NCI-H1105 treated with DMSO at 0.1 percent for 48 hours (cell line): ENCODE results near the gene IQSEC1.

Experiments
- DNase-seq: peaks from one replicate; lab custom pipeline; 2025; lab: John Stamatoyannopoulos, UW

The IQSEC1 gene

DNA sequence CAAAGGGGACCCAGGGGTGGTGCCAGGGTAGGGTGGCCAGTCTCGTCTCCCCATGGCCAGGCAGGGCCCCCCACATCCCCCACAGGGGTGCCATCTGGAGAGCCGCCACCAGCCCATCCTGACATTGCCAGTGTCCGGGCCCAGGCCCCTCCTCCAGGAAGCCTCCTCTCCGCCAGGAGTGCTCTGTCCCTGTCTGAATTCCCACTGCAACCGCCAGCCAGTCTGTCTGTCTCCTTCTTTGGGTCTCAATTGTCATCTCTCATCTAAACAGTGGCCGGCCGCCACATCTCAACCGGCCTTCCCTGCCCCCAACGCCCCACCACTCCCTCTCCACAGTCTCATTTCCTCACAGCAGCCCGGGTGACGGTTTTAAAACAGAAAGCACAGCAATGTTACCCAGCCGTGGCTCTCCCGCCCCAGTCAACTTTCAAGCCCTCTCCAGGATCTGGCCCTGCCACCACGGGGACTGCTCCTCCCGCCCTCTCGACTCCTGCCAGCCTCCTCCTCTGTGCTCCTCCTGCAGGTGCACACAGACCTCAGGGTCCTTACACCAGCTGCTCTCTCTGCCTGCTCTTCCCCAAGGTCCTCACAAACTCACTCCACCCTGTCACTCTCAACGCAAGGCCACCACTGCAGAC, 57.0 kb downstream of the IQSEC1 start:
- DNase-seq, result no peak

DNA sequence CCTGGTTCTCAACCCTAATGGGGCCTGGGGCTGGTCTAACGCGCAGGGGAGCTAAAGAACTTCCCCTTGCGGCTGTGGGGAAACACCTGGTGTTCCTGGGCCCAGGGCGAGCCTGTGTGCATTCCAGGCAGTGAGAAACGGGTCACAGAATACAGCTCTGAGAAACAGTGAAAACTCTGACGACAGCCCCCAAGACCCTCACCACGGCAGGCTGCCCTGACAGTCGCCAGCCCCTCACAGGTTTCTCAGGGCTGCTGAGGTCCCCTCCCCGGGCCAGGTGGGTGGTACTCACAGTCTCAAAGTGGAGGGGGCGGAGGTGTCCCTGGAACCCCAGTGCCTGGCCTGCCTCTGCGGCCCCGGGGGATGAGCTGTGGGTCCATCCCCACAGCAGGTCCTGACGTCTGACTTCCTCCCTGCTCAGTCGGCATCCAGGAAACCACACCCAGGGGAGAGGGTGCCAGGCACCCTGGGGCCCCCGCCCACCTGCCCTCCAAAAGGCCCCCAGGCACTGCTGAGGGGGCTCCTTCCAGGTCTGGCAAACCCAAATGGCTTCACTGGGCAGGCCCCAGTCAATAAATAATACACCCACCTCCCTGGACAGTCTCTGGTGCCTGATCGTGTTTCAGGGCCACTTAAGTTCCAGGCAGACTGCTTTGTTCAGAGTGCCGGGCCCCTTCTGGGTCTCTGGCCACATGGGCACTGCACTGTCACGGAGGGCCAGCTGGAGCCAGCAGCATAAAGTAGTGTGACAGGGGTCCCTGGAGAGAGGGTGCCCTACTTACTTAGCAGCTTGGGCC, 57.7 kb downstream of the IQSEC1 start:
- no peak for DNase-seq

DNA sequence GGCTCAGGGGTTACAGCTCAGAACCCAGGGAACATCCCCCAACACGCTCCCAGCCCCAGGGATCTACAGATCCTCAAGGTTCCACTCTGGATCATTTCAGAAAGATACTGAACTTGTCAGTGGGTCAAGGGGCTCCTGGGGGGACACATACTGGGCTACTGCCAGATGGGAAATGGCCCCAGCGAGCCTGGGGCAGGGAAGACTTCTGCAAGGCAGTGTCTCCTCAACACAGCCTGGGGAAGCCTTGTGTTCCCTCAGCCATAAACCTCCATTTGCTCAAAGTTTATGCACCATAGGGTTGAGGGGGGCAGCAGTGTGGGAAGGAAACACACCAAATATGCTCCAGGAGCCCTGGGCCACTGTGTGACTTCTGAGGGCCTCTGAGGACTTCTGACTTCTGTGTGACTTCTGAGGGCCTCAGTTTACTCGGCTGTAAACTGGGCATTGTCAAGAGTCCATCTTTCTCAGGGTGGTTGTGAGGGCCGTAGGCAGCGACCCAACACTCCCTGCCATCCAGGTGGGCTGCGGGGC, 58.4 kb downstream of the IQSEC1 start:
- DNase-seq, result no peak

DNA sequence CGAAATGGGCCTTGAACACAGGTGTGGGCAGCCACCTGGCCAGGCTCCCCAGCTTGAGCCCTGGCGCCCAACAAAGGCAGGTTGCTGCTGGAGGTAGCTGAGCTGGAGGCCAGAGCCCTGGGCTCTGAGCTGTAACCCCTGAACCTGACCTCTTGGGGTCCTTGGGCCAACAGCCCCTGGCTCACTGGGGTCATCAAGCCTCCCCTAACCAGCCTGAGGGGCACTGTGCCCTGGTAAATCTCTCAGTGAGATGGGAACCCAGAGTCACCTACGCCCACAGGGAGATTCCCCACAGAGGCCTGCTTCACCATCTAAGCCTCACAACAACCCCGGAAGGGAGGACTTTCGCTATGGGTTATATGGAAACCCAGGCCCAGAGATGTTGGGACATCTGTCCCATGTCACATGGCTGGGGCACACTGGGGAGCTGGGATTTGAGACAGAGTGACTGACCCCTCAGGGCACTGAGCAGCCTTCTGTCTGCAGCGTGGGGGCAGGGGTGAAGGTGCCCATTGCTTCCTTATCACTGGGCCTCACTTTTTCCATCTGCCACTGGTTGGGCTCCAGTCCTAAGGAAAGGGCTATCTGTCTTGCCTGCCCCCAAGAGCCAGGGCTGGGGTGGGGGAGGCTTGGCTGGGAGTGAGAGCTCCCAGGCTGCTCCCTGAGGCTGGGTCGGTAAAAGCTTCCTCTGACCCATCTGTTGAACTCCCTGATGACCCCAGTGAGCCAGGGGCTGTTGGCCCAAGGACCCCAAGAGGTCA, 59.1 kb downstream of the IQSEC1 start:
- no peak for DNase-seq

DNA sequence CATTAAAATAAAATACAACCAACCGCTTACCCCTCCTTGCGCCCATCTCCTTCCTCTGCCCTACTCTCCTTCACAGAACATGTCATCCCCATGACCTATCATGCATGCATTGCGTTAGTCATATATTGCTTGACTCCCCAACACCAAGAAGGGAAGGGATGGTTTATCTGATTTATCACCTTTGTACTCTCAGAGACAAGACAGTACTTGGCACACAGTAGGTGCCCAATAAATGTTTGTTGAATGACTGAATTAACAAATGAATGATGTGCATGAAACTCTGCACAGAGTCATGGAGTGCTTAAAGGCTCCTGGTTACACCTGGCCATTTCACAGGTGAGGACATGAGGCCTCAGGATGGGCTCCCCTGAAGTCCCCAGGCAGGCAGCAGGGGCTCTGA, 59.7 kb downstream of the IQSEC1 start:
- no peak for DNase-seq

DNA sequence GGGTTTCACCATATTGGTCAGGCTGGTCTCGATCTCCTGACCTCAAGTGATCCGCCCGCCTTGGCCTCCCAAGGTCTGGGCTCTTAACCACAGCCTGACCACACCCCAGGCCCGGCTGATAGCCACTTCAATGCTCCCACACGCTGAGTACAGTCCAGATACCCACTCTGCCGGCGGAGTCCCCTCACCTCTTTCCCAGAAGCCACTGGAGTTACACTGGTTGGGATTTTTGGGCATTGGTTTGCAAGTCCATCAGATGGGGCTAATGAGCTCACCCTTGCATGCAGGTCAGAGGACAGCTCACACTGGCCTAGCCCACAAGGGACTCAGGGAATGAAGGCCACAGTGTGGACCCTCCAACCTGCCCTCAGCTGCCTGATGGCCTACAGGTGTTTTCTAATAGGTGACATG, 60.1 kb downstream of the IQSEC1 start:
- no peak for DNase-seq

DNA sequence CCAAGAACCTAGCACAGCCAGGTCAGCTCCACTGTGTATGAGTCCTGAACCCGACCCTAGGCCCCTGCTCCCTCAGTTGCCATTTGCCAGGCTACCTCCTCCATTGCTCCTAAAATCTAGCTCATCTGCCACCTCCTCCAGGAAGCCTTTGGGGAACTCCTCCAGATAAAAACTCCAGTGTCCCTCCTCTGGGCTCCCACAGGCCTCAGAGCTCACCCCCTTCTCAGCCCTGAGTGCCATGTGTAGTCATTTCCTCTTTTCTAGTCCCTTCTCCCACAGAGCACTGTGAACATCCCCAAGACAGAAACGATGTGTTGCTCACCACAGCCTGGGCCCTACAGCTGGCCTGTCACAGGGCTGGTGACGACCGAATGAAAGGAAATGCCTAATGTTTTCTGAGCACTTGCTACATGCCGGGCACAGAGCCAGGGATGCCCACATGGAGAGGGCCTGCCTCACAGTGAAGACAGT, 61.0 kb downstream of the IQSEC1 start:
- no peak for DNase-seq

DNA sequence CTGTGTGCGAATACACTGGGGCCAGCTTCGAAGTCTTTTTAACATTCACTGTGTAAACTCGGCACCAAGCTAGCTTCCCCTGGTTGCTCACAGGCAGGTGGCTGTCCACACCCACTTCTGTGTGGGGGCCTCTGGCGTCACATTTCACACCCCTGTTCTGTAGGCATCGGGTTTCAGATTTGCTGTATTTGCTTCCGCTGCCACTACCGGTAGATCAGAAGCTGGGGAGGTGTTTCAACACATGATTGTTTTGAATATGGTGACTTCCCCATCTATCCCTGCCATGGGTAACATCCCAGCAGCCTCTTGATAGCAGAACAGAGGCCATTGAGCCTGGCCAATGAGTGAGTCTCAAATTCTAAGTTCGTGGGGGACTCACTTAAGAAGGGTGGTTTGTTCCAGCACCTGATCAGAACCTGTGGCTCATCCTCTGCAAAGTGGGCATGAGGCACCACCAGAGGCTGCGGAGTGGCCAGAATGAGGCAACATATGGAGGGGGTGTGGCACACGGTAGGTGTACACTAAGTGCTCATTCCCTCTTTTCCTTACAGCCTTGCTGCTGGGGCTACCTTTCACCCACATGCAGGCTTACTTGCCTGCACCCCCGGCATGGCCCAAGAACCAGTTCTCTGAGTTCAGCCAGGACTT, 61.5 kb downstream of the IQSEC1 start:
- DNase-seq, result peak; percentile 1

DNA sequence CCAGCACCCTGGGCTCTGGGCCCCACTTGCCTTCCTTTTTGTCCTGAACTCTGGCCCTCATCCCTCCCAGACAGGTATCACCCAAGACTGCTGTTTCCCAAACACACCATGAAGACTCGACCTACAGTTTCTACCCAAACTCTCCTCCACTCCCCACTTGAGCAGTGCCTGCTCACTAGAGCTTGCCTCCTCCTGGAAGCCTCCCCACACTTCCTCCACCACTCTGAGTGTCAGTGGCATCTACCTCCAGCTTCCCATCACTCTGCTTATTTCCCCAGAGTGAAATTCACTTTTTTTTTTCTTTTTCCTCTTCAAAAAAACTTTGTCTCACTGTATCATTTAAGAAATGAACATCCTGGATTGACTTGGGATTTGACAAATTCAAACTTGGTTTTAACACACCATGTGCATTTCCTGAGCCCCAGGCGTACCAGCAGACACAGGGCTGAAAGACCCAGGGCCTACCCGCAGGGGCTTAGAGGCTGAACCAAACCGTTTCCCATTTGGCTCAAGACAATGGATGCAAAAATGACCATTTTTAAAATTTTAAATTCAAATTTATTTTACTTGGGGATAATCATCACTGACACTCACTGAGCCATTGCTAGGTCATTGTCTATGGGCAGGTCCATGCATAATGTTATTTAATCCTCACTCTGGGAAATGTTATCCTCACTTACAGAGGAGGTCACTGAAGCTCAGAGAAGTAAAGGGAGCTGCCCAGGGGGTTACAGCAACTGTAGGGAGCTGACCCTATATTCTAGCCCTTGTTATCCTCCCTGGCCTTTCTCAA, 62.3 kb downstream of the IQSEC1 start:
- no peak for DNase-seq

DNA sequence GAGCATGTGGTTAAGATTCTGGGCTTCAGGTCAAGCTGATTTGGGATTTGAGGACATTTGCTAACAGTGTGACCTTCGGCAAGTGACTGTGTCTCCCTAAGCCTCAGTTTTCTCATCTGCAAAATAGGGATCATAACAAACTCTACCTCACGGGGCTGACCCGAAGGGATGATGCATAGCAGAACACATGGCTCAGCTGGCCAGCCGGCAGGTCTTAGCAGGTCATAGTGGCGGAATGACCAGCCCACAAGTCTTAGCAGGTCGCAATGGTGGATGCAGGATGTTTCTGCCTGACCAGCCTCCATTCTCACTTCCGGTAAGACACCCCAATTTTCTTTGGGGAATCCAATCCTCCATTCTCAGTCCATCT, 63.3 kb downstream of the IQSEC1 start:
- DNase-seq, result no peak

DNA sequence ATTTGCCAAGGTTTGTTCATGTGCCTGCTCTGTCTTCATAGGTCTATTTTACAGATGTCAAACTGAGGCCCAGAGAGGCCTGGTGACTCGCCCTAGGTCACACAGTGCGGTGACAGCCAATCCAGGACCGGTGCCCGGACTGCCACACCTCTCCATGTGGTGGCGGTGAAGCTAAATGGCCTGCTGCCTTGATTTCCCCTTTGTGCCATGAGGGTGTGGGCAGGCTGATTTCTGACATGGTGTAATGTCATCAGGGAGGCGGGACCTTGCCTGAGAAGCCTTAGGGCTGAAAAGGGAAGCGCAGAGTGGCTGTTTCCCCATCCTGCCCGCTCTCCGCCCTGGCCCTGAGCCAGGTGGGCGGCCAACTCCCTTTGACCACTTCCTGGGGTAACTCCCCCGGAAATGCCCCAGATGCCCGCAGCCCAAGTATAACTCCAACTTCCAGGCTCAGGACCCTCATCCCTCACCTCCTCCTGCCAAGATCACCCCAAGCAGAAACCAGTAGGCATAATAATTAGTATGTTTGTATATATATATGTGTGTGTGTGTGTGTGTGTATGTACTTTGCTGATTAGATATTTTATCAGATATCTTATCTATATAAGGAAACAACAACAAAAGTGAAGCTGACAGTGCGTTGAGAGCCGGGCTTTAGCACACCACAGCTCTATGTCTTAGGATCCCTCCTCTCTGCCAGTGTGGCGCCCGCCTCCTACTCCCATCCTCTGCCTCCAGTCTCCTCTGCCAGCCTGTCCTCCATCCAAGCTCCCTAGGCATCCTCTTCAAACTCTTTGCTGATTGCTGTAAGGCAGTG, 63.9 kb downstream of the IQSEC1 start:
- no peak for DNase-seq

DNA sequence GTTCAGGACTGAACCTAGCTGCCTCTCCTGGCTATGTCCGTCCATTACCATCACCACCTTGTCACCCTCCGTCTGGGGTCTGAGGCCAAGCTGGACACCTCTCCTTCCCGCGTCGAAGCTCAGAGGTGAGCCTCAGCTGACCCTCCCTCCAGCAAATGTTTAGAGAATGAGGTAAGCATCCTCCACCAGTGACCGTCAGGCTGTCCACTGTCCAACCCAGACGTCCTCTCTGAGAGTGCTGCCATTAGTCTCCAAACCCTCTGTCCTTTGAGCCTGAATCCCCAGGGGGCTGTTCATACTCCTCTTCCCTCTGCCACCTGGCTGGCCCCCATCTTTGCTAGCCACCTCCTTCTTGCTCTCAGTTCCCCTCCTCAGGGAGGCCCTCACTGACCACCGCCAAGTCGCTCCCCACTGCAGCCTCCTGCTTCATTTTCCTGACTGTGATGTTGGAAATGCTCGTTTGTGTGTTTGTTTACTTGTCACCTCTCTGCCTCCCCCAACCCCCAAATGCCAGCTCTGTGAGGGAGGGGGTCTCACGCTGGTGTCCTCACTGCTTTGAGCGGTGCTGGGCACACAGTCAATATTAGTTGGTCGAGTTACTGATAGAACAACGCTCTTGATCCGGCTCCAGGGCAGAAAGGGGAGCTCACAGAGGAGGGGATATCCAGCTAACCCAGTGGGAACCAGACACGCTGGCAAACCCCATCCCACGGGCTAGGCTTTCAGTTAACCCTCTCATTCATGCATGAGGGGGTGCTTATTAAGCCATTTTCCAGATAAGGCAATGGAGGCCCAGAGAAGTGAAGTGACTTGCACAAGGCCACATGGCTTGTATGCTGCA, 64.9 kb downstream of the IQSEC1 start:
- no peak for DNase-seq

DNA sequence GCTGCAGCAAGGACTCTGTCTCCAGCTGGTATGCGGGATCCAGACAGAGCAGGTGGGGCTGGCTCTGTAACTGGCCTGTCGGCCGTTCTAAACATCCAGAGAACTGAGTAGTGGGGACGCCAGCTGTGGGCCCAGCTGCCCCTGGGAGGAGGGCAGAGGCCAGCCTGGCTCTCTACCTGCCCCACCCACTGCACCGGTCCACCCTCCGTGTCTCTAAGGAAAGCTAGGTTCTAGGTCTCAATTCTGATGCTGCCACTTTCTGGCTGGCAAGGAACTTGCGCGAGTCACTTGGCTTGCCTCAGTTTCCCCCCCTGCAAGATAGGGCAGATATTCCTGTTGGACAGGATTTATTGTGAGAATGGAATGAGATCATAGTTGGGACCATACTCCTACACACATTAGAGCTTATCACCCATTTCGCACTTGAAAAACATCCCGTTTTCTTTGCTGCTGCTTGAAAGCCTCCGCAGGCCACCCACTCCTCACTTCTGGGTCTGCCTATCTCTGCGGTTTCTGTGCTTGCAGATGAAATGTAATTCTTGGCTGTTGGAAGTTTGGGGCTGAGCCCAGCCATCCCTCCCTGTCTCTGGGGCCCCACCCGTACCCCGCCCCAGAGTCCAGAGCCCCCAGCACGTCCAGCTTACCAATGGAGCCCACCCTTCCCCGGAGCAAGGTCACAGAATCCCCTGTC, 65.8 kb downstream of the IQSEC1 start:
- DNase-seq, result no peak

DNA sequence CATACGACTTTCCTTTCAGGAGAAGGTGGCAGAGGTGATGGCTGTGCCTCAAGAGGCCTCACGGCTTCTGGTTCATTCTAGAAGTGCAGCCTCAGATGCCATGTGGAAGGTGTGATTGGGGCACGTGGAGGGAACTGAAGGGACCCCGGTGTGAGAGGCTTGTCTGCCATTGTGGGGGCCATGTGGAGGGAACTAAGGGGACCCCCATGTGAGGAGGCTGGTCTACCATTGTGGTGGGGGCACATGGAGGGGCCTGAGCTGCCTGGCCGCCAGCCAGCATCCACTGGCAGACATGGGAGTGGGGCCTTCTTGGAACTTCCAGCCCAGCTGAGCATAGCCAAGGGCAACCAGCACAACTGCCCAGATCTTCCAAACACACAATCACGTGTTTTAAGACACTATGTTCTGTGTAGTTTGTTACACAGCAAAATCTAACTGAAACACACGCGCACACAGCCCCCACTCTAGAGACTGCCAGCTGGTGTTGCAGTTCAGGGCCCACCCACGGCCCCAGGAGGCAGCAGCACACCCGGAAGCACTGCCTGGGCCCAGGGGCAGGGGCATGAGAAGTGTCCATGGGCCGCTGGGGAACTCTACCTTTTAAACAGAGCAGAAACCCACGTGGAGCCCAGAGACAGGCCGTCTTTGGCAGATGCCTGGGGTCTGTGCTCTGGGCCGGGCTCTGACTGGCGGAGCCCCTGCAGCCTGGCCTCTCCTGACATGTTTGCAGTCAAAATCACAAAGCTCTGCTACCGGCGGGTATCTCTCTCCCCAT, 66.8 kb downstream of the IQSEC1 start:
- DNase-seq, result no peak

DNA sequence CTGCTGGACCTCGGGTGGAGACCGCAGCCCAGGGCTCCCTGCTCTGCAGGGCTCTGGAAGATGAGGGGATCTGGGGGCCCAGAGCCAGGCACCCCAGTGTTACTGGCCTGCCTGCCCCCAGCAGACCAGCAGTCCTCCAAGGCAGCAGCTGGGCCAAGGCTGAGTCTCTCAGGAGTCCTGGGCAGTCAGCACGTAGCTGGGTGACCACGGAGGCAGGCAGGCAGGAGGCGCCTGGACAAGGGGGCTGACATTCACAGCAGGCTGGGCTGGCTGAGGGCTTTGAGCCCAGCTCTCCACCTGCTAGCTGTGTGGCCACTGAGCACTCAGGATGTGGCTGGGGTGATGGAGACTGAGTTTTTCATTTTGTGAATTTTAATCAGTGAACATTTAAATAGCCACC, 67.9 kb downstream of the IQSEC1 start:
- DNase-seq, result no peak

DNA sequence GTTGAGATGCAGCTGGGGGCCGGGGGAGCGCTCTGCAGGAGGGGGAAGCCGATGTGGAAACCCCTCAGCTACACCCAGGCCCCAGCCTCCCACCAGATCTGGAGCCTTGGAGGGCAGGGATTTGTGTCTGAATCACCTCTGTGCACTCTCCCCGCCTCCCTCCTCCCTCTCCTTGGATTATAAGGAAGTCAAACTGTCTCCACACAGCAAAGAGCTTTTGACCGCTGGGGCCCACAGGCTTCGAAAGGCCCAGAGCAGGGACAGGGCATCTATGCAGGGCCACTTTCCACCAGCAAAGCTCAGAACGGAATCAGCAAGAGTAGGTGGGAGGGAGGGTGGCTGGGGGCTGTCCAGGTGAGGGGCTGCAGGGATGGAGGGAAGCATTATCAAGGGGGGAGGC, 68.9 kb downstream of the IQSEC1 start:
- no peak for DNase-seq

DNA sequence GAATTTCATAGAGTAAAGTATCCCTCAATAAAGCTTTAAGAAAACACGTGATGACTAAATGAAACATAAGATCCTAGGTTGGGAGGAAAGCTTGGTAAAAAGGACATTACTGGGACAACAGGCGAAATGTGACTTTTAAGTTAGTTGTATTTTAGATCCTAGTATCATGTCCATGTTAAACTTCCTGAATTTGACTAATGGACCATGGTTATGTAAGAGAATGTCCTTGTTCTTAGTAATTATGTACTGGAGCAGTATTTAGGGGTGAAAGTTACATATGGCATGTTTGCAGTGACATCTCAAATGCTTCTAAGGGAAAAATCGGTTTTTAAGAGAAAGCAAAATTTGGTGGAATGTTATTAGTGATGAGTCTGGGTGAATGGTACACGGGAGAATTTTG, 69.6 kb downstream of the IQSEC1 start:
- no peak for DNase-seq
